MM.1S (cell line): ENCODE measurements around the gene DNMT3A.

Source experiments
- DNase-seq: peaks from one replicate; pipeline ENCODE4 v3.0.0-alpha.2; 2015
- H2AFZ ChIP-seq: fragments of 300-600 bp; sonication (generic); 2 replicates; pipeline ENCODE4 v1.6.0; 2016; ENCODE audit warnings: antibody characterized with exemption, low read length
- H3F3A ChIP-seq: fragments of 300-600 bp; sonication (generic); 2 replicates; pipeline ENCODE4 v1.6.1; 2016; ENCODE audit warnings: mild to moderate bottlenecking, antibody characterized with exemption, low read length, moderate library complexity, mixed read lengths; ENCODE audit not compliant: insufficient read depth
- H3K27ac ChIP-seq: fragments of 300-600 bp; sonication (generic); 2 replicates; pipeline ENCODE4 v1.5.1; 2016; ENCODE audit warnings: mild to moderate bottlenecking, low read length
- H3K27me3 ChIP-seq: fragments of 300-600 bp; sonication (generic); replicated peaks from 2 replicates; pipeline ENCODE4 v1.6.0; 2016; ENCODE audit warnings: low read length; ENCODE audit not compliant: insufficient read depth
- H3K36me3 ChIP-seq: fragments of 300-600 bp; sonication (generic); replicated peaks from 2 replicates; pipeline ENCODE4 v1.6.1; 2016; ENCODE audit warnings: mild to moderate bottlenecking, low read length, mixed read lengths; ENCODE audit not compliant: insufficient read depth
- H3K4me1 ChIP-seq: fragments of 300-600 bp; sonication (generic); 2 replicates; pipeline ENCODE4 v1.6.1; 2016; ENCODE audit warnings: low read length, mixed read lengths
- H3K4me2 ChIP-seq: fragments of 300-600 bp; sonication (generic); 2 replicates; pipeline ENCODE4 v1.6.0; 2016; ENCODE audit warnings: low read depth, low read length
- H3K4me3 ChIP-seq: fragments of 300-600 bp; sonication (generic); 2 replicates; pipeline ENCODE4 v1.5.1; 2016; ENCODE audit warnings: low read length, mixed read lengths
- H3K79me2 ChIP-seq: fragments of 300-600 bp; sonication (generic); 2 replicates; pipeline ENCODE4 v1.6.1; 2016; ENCODE audit warnings: mixed run types, low read length, mixed read lengths
- H3K9ac ChIP-seq: fragments of 300-600 bp; sonication (generic); 2 replicates; pipeline ENCODE4 v1.6.1; 2016; ENCODE audit warnings: low read length, mixed read lengths
- H3K9me2 ChIP-seq: fragments of 300-600 bp; sonication (generic); replicated peaks from 2 replicates; pipeline ENCODE4 v1.6.1; 2016; ENCODE audit warnings: mild to moderate bottlenecking, low read length, mixed read lengths; ENCODE audit not compliant: insufficient read depth
- H3K9me3 ChIP-seq: fragments of 300-600 bp; sonication (generic); replicated peaks from 2 replicates; pipeline ENCODE4 v1.6.1; 2016; ENCODE audit warnings: mild to moderate bottlenecking, low read length, mixed read lengths; ENCODE audit not compliant: insufficient read depth
- H4K20me1 ChIP-seq: fragments of 300-600 bp; sonication (generic); 2 replicates; pipeline ENCODE4 v1.6.1; 2016; ENCODE audit warnings: mild to moderate bottlenecking, low read length, moderate library complexity, mixed read lengths; ENCODE audit not compliant: insufficient read depth
- EZH2 ChIP-seq: fragments of 300-600 bp; sonication (generic); optimal IDR thresholded peaks from 2 replicates; pipeline ENCODE3; 2017; ENCODE audit warnings: low read depth, mild to moderate bottlenecking, antibody characterized with exemption, low read length, mixed read lengths
- EZH2phosphoT487 ChIP-seq: fragments of 300-600 bp; sonication (generic); IDR thresholded peaks from 2 replicates; pipeline ENCODE4 v1.6.1; 2018; ENCODE audit warnings: antibody characterized with exemption, low read length
- TF ChIP-seq, protein P1 (sequence below): fragments of 300-600 bp; sonication (generic); IDR thresholded peaks from 2 replicates; pipeline ENCODE4 v1.5.1; 2016; ENCODE audit warnings: antibody characterized with exemption, low read length, mixed read lengths

Gene DNMT3A

GRCh38 chr2:25305775-25306174 lies 36.0 kb downstream of the DNMT3A start:
- no peaks in the 10 kb centered on the region for H3K9me3 ChIP-seq
- no peak overlapping the region for H3K4me2 ChIP-seq
- no peaks in the 10 kb centered on the region for H4K20me1 ChIP-seq
- no peak overlapping the region for H3K27ac ChIP-seq
- H3K9me2 ChIP-seq = no peaks in the 10 kb centered on the region
- TF ChIP-seq EZH2phosphoT487 (no peak), EZH2 (no peak)
- TF ChIP-seq, protein P1, sequence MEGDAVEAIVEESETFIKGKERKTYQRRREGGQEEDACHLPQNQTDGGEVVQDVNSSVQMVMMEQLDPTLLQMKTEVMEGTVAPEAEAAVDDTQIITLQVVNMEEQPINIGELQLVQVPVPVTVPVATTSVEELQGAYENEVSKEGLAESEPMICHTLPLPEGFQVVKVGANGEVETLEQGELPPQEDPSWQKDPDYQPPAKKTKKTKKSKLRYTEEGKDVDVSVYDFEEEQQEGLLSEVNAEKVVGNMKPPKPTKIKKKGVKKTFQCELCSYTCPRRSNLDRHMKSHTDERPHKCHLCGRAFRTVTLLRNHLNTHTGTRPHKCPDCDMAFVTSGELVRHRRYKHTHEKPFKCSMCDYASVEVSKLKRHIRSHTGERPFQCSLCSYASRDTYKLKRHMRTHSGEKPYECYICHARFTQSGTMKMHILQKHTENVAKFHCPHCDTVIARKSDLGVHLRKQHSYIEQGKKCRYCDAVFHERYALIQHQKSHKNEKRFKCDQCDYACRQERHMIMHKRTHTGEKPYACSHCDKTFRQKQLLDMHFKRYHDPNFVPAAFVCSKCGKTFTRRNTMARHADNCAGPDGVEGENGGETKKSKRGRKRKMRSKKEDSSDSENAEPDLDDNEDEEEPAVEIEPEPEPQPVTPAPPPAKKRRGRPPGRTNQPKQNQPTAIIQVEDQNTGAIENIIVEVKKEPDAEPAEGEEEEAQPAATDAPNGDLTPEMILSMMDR = no peak
- no peaks in the 10 kb centered on the region for H3K79me2 ChIP-seq
- DNase-seq = no peak
- H3F3A ChIP-seq = peaks cover 15% of the 10 kb centered on the region
- H3K9ac ChIP-seq = no peak overlapping the region
- H2AFZ ChIP-seq = no peak overlapping the region
- no peaks in the 10 kb centered on the region for H3K36me3 ChIP-seq
- H3K4me1 ChIP-seq = peaks cover 20% of the 10 kb centered on the region
- no peaks in the 10 kb centered on the region for H3K27me3 ChIP-seq
- no peak overlapping the region for H3K4me3 ChIP-seq

- Histone ChIP-seq H3F3A (peaks cover 15% of the 10 kb centered on the region), H3K4me3 (no peak overlapping the region), H3K9me2 (no peaks in the 10 kb centered on the region), H3K9me3 (no peaks in the 10 kb centered on the region), H3K27me3 (no peaks in the 10 kb centered on the region), H3K79me2 (no peaks in the 10 kb centered on the region), H3K4me2 (no peak overlapping the region), H4K20me1 (no peaks in the 10 kb centered on the region), H3K36me3 (no peaks in the 10 kb centered on the region), H2AFZ (no peak overlapping the region), H3K4me1 (peaks cover 21% of the 10 kb centered on the region), H3K27ac (no peak overlapping the region), H3K9ac (no peak overlapping the region)
- no peak for DNase-seq
- TF ChIP-seq, protein P1 = no peak
- no peak for TF ChIP-seq EZH2
Measured at GRCh38 chr2:25304826-25305596, 36.7 kb downstream of the DNMT3A start.

DNA sequence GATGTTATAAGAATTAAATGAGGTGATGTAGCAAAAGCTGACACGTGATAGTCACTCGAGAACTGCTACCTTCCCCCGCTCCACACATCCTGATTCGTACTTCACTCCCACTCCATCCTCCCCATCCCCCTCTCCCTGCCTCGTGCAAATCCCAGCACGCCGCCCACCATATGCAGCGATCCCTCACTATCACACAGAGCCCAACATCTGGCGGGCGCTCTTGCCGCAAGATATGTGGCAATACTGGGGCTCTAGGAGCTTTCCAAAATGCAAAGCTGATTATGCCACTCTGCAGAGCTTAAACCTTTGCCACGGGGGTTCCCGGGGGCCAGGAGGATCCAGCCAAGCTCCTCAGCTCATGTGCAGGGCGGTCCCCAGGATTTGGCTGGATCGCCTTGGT lies 37.4 kb downstream of the DNMT3A start:
- Histone ChIP-seq H3K9me2 (no peaks in the 10 kb centered on the region), H3K79me2 (no peaks in the 10 kb centered on the region), H3K4me3 (no peak overlapping the region), H3K9me3 (no peaks in the 10 kb centered on the region), H3K27me3 (no peaks in the 10 kb centered on the region), H3K4me1 (peaks cover 21% of the 10 kb centered on the region), H2AFZ (no peak overlapping the region), H3K27ac (no peak overlapping the region), H3F3A (peaks cover 15% of the 10 kb centered on the region), H4K20me1 (no peaks in the 10 kb centered on the region), H3K36me3 (no peaks in the 10 kb centered on the region), H3K9ac (no peak overlapping the region), H3K4me2 (no peak overlapping the region)
- TF ChIP-seq EZH2 = no peak
- no peak for TF ChIP-seq EZH2phosphoT487
- TF ChIP-seq, protein P1 = no peak
- no peak for DNase-seq
